ENCODE measurements around the gene SMIM27.

DNA sequence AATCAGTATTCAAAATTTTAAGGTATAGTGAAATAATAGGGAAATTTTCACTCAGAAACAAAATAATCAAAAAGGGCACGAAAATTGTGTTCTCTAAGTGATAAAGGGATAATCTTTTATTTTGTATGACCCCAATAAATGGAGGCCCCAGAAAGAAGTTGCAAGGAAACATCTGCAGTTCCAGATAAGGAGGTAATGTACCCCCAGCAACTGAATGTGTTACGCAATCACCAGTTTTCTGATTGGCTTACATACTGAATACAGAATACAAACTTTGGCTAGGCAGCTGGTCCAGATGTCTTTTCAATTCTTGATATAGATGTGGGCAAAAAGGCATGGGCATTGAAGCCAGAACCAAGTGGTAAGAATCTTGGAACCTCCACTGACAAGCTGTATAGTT, 2.0 kb downstream of the SMIM27 start:
- TF ChIP-seq, protein P1, sequence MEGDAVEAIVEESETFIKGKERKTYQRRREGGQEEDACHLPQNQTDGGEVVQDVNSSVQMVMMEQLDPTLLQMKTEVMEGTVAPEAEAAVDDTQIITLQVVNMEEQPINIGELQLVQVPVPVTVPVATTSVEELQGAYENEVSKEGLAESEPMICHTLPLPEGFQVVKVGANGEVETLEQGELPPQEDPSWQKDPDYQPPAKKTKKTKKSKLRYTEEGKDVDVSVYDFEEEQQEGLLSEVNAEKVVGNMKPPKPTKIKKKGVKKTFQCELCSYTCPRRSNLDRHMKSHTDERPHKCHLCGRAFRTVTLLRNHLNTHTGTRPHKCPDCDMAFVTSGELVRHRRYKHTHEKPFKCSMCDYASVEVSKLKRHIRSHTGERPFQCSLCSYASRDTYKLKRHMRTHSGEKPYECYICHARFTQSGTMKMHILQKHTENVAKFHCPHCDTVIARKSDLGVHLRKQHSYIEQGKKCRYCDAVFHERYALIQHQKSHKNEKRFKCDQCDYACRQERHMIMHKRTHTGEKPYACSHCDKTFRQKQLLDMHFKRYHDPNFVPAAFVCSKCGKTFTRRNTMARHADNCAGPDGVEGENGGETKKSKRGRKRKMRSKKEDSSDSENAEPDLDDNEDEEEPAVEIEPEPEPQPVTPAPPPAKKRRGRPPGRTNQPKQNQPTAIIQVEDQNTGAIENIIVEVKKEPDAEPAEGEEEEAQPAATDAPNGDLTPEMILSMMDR (IDR thresholded peaks at IDR 0.05), result no peak
- TF ChIP-seq POLR2A (IDR thresholded peaks at IDR 0.05), result no peak
